Measurements from ENCODE around the gene ADPRH.

Gene ADPRH

DNA sequence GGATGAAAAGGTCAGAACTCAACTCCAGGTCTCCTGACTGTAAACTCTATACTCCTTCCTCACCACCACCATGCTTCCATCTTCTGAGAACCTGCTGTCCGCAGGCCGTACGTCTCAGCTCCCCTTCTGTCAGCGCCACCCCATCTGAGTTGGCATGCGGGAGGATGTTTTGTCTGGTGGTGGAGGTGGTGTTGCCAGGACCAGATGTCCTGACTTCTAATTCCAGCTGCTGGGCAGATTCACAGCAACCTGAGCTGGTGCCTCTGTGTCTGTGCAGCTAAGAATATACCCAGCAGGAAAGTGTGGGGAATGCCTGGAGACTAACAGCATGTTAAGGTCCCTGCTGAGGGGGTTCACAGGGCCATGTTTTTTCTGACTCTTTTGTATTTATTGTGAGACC, 41.6 kb downstream of the ADPRH start:
- no peak for TF ChIP-seq POLR2A (IDR thresholded peaks at IDR 0.05; ENCODE audit: low read depth, low read length)

DNA sequence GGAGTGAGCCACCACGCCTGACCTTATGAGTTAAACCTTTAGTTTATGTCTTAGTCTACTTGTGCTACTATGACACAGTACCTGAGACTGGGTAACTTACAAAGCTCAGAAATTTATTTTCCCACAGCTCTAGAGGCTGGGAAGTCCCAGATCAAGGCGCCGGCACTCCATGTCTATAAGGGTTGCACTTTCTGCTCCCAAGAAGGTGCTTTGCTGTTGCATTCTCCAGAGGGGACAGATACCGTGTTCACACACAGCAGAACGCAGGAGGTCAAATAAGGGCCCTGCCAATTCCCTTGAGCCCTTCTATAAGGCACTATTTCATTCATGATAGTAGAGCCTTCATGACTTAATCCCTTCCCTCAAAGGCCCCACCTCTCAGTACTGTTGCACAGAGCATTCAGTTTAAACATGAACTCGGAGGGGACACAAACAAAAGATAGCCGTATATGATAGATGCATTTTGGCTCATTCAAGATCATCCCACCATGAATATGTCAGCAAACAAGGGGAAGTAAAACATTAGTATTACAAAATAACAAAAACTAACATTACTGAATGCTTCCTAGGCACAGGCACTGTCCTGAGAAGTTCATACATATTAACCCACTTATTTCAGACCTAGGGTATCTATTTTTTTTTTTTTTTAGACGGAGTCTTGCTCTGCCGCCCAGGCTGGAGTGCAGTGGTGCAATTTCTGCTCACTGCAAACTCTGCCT, 44.9 kb downstream of the ADPRH start:
- DNase-seq (ENCODE audit: insufficient read length, low spot score) (no peak), FAIRE-seq (no peak)
- TF ChIP-seq POLR2A (IDR thresholded peaks at IDR 0.05; ENCODE audit: low read depth, low read length): no peak

More for the DNA sequence above, 41.6 kb downstream of the ADPRH start:
- FAIRE-seq (no peak), DNase-seq (ENCODE audit: insufficient read length, low spot score) (no peak)

DNA sequence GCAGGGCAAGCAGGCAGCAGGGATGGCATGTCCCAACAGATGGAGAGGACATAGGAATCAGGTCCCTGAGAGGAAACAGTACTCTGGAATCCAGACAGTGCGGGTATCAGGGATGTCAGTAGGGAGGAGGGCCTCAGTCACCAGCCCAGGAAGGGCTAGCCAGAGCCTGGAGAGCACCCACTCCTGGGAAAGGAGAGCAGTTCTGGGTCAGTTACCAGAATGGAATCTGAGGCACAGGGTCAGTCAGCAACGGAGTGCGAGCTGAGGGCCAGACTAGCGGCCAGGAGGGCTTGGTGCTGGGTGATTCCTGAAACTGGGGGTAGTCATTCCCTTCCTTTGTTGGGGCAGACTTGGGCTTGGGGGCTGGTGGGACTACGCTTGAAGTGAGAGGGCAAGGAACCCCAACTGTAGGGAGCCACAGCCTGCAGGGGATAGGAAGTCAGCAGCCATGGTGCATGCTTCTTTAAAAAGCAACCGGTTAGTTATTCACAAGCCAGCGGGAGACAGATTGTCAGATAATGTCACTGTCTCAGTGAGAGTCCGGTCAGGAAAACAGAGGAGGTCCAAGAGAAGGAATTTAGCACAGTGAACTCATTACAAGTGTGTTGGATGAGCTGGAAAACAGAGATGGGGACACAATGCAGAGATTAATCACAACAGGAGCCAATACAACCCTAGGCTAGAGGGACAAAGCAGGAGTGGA, 46.3 kb downstream of the ADPRH start:
- FAIRE-seq (no peak), DNase-seq (ENCODE audit: insufficient read length, low spot score) (no peak)
- no peak for TF ChIP-seq POLR2A (IDR thresholded peaks at IDR 0.05; ENCODE audit: low read depth, low read length)

DNA sequence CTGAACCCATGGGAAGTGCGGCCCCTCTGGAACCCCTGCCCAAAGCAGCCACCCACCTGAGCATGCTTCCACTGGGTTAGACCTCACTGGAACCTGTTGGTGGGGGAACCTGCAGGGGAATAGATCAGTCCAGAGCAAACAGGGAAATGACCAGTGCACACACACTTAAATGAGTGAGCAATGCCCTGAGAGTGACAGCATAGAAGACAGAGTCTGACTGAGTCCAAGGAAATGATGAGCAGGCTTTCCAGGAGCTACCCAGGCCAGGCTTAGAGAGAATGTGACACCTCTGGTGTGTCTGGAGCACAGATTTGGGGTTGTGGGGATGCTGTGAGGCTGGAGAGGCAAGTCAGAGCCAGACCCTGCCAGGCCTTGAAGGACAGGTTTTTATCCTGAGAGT, 46.9 kb downstream of the ADPRH start:
- FAIRE-seq (no peak), DNase-seq (ENCODE audit: insufficient read length, low spot score) (no peak)
- no peak for TF ChIP-seq POLR2A (IDR thresholded peaks at IDR 0.05; ENCODE audit: low read depth, low read length)

DNA sequence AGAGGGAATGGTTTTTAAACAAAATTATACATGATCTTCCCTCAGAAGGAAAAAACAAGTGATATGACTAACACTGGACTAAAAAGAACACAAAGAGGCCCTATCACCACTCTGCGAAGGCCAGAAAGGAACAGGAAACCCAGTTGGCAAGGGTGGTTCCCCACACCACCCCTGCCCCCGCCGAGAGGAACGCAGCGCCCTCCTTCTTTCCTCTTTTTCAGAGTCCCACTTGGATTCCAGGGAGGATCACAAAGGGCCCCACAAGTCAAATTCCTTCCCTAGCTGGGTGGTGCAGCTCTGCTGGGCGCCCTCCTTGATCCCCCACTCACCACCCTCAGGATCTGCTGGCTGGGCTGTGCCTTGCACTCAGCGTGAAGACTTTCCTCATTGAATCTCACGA, 48.2 kb downstream of the ADPRH start:
- DNase-seq (ENCODE audit: insufficient read length, low spot score) (no peak), FAIRE-seq (no peak)

DNA sequence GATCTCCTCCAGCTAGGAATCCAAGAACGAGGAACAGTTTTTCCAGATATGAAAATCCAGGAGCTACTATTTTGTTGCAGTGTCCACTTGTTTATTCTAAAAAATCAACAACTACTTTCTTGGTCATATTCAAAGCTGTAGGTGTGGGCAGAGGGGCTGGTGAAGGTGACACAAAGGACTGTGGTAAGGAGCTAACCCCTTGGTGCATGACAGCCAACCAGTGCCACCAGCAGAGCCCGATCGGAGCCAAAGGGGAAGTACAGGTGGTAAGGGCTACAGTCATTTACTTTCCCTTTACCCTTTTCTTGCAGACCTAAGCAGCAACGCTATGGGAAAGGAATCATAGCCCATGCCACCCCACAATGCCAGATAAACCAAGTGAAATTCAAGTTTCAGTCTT, 49.1 kb downstream of the ADPRH start:
- no peak for TF ChIP-seq POLR2A (IDR thresholded peaks at IDR 0.05; ENCODE audit: low read depth, low read length)
- DNase-seq (ENCODE audit: insufficient read length, low spot score) (no peak), FAIRE-seq (no peak)

More for the DNA sequence above, 48.2 kb downstream of the ADPRH start:
- TF ChIP-seq POLR2A (IDR thresholded peaks at IDR 0.05; ENCODE audit: low read depth, low read length): no peak

DNA sequence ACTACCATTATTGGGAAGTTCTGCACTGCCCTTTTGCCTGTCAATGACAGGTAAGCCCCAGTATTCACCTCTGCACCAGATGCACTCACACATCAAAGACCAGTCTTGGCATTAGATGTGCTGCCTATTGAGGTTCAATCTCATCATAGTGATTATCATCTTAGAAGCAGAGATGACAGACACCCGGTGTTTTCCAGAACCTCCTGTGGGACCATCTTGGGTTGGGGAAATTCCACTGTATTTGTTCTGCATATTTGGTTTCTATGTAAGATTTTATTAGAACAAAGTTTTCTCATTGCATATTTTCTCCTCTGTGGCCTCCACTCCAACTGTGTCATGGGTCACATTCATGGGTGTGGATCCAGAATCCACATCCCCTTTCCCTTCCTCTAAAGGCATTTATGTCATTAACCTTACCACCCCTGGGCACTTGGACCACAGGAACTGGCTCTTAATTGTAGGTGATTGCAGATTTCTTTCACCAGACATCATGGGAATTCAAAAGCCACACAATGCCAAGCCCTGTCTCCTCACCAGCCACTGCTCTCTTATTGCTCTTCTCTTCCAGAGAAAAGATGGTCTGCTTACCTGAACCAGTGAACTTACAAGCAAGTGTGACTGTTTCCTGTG, 49.6 kb downstream of the ADPRH start:
- no peak for TF ChIP-seq POLR2A (IDR thresholded peaks at IDR 0.05; ENCODE audit: low read depth, low read length)
- DNase-seq (ENCODE audit: insufficient read length, low spot score) (no peak), FAIRE-seq (no peak)

DNA sequence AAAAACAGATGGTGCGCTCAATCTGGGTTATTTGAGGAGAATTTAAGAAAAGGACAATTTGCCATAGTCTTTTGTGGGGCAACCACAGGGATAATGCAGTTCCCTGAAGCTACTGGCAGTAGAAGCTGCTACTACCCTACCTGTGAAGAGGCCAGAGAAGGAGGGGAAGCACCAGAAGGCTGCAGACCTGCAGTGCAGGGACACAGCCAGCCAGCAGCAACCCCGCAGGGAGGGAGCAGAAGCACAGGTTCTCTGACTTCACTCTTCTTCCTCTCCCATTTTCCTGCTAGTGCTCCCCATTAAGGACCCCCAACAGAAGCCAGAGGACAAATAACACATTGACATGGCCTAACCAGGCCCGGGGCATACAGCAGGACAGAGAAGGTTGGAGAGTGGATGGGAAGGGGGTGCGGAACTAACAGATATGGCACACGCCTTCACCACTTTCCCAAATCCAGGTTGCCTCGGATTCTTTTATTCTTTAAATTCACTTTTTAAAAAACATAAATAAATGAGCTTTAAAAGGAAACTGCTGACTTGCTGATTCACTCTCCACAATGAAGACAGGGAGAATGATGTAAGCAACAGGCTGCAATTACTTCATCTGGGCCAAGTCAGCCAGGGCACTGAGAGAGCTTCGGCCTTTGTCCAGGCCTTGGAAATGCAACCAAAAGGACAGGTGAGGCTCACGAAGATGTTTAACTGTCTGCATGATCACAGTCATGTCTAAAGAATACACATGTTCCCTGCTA, 51.0 kb downstream of the ADPRH start:
- no peak for TF ChIP-seq POLR2A (IDR thresholded peaks at IDR 0.05; ENCODE audit: low read depth, low read length)
- DNase-seq (ENCODE audit: insufficient read length, low spot score) (no peak), FAIRE-seq (no peak)

DNA sequence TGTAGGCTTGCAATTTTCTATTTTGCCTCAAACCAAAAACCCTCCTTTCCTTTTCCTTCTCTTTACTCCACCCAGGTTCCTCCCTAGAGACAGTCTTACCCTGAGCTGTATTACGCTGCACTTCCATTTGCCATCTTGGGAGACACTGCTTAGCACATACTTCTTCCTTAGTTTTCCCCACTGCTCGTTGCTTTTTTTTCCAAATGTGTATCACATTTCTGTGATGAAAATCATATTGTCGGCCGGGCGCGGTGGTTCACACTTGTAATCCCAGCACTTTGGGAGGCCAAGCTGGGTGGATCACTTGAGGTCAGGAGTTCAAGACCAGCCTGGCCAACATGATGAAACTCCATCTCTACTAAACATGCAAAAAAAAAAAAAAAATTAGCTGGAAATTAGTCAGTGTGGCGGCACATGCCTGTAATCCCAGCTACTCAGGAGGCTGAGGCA, 51.6 kb downstream of the ADPRH start:
- no peak for TF ChIP-seq POLR2A (IDR thresholded peaks at IDR 0.05; ENCODE audit: low read depth, low read length)
- DNase-seq (ENCODE audit: insufficient read length, low spot score) (no peak), FAIRE-seq (no peak)

DNA sequence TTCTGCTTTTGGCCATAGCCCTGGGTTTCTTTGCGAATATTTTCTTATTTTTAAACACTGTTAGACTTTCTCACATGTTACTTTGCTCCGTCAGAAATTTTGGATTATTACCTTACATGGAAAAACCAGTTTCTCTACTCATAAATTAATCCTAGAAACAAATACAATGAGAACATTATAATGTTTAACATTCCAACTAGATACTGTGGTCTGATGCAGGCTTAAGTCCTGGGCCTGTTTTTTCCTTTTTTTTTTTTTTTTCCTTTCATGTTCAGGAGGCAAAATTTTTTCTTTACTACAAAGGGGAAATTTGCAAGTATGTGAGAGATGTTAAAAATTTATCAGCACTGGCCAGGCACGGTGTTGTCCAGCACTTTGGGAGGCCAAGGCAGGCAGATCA, 52.2 kb downstream of the ADPRH start:
- FAIRE-seq (no peak), DNase-seq (ENCODE audit: insufficient read length, low spot score) (no peak)
- no peak for TF ChIP-seq POLR2A (IDR thresholded peaks at IDR 0.05; ENCODE audit: low read depth, low read length)

DNA sequence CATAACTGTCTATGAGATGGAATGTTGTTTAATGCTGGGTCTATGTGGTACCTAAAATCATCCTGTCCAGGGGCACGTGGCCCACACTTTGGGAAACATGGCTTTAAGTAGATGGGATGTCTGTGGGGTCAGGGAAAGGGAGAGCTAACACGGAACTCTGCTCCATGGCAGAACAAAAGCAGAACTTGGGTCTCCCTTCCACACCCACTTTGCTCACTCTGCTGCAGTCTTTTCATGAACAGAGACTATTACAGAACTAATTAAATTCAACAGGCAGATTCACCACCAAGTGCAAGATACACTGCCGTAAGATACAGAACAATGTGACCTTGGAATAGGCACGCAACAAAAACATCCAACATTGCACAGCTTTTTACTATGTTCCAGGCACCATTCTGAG, 52.9 kb downstream of the ADPRH start:
- no peak for TF ChIP-seq POLR2A (IDR thresholded peaks at IDR 0.05; ENCODE audit: low read depth, low read length)
- DNase-seq (ENCODE audit: insufficient read length, low spot score) (no peak), FAIRE-seq (no peak)

DNA sequence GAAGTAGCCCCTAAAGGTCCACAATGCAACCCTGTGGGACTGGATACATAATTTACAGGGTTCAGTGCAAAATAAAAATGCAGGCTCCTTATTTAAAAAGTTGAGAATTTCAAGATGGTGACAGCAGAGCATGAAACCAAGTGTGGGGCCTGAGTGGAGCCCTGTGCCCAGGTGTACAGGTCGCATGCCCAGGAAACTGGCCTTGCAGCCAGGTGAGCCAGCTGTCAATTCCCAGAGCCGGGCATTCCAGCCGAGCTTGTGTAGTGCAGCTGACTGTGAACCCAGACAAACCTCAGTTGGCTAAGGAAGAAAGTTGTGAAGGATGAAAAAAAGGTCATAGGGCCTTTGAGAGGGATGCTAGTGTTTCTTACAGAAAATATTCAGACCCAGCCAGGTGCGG, 53.5 kb downstream of the ADPRH start:
- no peak for TF ChIP-seq POLR2A (IDR thresholded peaks at IDR 0.05; ENCODE audit: low read depth, low read length)
- no peak for DNase-seq (ENCODE audit: insufficient read length, low spot score)
- FAIRE-seq: no peak

DNA sequence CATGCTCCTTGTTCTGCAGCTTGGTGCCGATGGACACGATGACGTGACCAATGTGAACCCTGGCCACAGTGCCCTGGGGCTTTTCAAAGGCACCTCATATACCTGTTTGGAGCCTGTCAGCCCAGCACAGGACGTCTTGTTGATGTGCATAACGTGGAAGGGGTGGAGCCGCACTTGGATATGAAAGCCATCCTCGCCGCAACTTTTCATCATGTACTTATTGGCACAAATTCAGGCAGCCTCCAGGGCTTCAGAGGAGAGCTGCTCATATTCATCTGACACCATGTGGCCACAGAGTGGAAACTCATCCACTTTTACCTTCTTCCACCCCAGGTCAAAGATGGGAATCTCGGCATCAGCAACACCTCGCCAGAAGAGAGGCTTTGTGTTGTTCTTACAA, 56.4 kb downstream of the ADPRH start:
- FAIRE-seq: no peak
- TF ChIP-seq POLR2A (IDR thresholded peaks at IDR 0.05; ENCODE audit: low read depth, low read length): no peak
- no peak for DNase-seq (ENCODE audit: insufficient read length, low spot score)

DNA sequence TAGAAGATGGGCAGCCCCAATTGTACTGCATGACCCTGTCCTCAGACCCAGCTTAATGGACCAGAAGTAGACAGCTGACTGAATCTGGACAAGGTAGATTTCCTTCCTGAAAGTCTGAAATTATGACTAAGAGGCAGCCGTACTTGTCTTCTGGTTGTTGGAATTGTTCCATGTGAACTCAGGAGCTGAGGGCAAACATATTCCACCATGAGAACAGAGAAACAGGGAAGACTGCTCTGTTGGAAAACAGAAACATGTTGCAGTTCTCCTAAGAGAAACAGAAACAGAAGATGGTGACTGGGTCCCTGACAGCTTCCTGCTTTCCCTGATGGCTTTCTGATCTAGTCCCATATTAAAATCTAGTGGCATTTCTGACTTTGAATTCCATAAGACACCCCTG, 57.0 kb downstream of the ADPRH start:
- FAIRE-seq: no peak
- no peak for DNase-seq (ENCODE audit: insufficient read length, low spot score)
- no peak for TF ChIP-seq POLR2A (IDR thresholded peaks at IDR 0.05; ENCODE audit: low read depth, low read length)

Measured in H54 (cell line).